DND-41 (cell line): Measurements from ENCODE around the gene HOXD9.

Experiments used
- CTCF ChIP-seq: IDR thresholded peaks from 2 replicates; pipeline ENCODE4 v1.5.1; 2012; ENCODE audit warnings: borderline replicate concordance, low read length, moderate library complexity, mild to moderate bottlenecking; ENCODE audit not compliant: poor library complexity, severe bottlenecking; ENCODE audit errors: extremely low read depth
- EZH2 ChIP-seq: IDR thresholded peaks from 3 replicates; pipeline ENCODE4 v1.6.1; 2012; ENCODE audit warnings: borderline replicate concordance, low read depth, mild to moderate bottlenecking, moderate library complexity, low read length, inconsistent platforms; ENCODE audit not compliant: severe bottlenecking

- no peak for TF ChIP-seq CTCF
- no peak for TF ChIP-seq EZH2
Measured at GRCh38 chr2:176102309-176102866, 20.1 kb upstream of the HOXD9 start.
